C4-2B (cell line): ENCODE data around the gene ITGB1BP1.

Experiments
- CTCF ChIP-seq: fragments of 450-650 bp; conservative IDR thresholded peaks from 2 replicates; pipeline ENCODE4 v1.5.1; 2017; ENCODE audit warnings: mild to moderate bottlenecking
- ZFX ChIP-seq: fragments of 450-650 bp; IDR thresholded peaks from 2 replicates; pipeline ENCODE4 v1.6.1; 2017

DNA sequence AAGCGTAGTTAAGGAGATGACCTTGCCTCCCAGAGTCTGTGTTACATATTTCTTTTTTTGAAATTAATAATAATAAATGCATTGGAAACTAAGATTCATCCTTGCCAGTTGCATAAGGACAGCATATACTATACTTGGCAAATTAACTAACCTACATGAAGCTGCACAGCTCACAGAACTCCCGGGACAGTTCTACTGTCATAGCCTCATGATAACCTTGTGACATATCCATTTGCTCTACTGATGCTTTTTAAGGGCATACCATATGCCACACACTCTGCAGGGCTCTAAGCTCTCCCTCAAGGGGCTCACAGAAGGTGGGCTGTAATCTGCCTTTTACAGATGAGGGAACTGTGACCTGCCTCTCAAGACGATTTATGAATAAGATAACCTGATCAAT, 3.8 kb downstream of the ITGB1BP1 start:
- TF ChIP-seq CTCF (no peak), ZFX (no peak)
